ENCODE measurements around the gene GLO1. TPM values are rescaled to one million over a fixed set of nuclear protein-coding genes. Genes with fewer than 3 reads are reported as not detected.

GLO1 gene
- 31.6 and 32.6 TPM in 2 replicates for total RNA-seq
- 78.5 TPM for total RNA-seq (2013)
- 18.5 and 20.6 TPM in 2 replicates for polyA plus RNA-seq
- polyA minus RNA-seq = 20.3 and 24.9 TPM in 2 replicates

DNA sequence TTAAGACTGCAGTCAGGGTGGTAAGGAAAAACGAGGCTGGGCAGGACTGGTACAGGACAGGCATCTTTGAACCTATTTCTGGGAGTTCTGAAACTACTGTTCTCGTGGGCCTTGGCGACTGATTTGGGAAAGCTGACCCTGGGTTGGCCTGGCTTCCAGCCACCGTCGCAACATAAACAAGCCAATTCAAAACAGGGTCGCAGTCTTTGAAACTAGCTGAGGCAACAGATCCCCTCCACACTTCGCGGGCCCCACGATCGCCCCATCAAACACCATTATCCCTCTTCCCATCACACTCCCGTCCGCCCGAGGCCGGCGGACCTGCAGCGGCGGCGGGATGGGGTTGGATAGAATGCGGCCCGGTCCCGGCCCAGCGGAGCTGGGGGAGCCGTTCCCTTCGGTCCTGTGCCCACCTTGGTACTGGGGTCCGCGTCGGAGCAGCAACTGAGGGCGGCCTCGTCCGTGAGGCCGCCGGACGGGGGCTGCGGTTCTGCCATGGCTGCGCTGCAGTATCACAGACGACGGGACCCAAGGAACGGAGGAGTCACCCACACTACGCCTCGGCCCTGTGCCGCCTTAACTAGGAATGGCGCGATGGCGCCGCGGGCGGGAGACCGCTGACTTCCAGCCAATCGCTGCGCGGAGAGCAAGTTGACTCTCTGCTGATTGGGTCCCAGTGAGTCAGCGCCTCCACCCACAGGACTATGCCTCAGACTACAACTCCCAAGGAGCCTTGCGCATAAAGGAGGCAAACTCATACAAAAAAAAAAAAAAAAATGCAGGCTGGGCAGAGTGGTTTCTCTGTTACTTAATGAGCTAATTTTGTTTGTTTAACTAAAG, at the start of gene GLO1:
Gene GLO1, minus strand, starts transcription at position 588 of the 840 bp plus-strand sequence. Its CDS starts 91 bp downstream, at position 497.
- WGBS (ENCODE audit: insufficient coverage) = 2% methylated on average over 48 of the region's 53 CpGs
- POLR2A ChIA-PET = interaction anchor here (0.6 to 0.7 kb wide), 4 partner anchors 25 to 970 kb away, joined by 3 to 4 read pairs (median 3); no protein-coding TSS in a partner anchor
- Histone ChIP-seq H3K27ac (ENCODE audit: low read length in 2 of 2) (peak within 1 kb of the TSS; percentile 91 to 92), H3K79me2 (ENCODE audit: control insufficient read depth, insufficient read depth, low read length) (no peaks in the 10 kb centered on the region), H3K9me3 (ENCODE audit: control extremely low read depth in 1 of 3, control insufficient read depth in 2 of 3, insufficient read depth in 1 of 3, low read length in 2 of 3) (peaks cover 1 to 12% (median 8%) of the 10 kb centered on the region in 3 donors), H3K4me3 (ENCODE audit: control extremely low read depth in 1 of 5, extremely low read depth in 1 of 5, insufficient read depth in 1 of 5, low read depth in 2 of 5, low read length in 4 of 5) (peak within 1 kb of the TSS; percentile 52 to 92 (median 88)), H3K4me2 (replicated peaks; ENCODE audit: low read depth, low read length, poor library complexity, severe bottlenecking) (peak within 1 kb of the TSS; percentile 76), H3K27me3 (replicated peaks in 1 of 4; ENCODE audit: control extremely low read depth in 1 of 4, control insufficient read depth in 3 of 4, insufficient read depth in 4 of 4, low read length in 3 of 4) (peaks cover 0 to 6% (median 4%) of the 10 kb centered on the region in 4 experiments), H3K4me1 (ENCODE audit: control insufficient read depth in 2 of 2, insufficient read depth in 2 of 2, low read length in 2 of 2) (peaks cover 3 to 5% of the 10 kb centered on the region in 2 donors), H2AFZ (ENCODE audit: insufficient read depth, low read depth, low read length, poor library complexity, severe bottlenecking) (peak within 1 kb of the TSS; percentile 84), H4K20me1 (ENCODE audit: control insufficient read depth, insufficient read depth, low read length, poor library complexity, severe bottlenecking) (no peaks in the 10 kb centered on the region), H3K9ac (ENCODE audit: low read length) (peak within 1 kb of the TSS; percentile 77), H3K36me3 (replicated peaks in 1 of 2; ENCODE audit: control extremely low read depth in 1 of 2, control insufficient read depth in 1 of 2, extremely low read depth in 1 of 2, insufficient read depth in 2 of 2, low read length in 1 of 2) (peaks cover 0 to under 1% of the 10 kb centered on the region in 2 experiments)
- peak within 1 kb of the TSS; percentile 91 for H3K27ac Mint-ChIP-seq
- H3K27me3 Mint-ChIP-seq = peaks cover 12% of the 10 kb centered on the region
- peaks cover 20% of the 10 kb centered on the region for H3K4me1 Mint-ChIP-seq
- peak within 1 kb of the TSS; percentile 91 for H3K4me3 Mint-ChIP-seq
- DNase-seq (peak; percentile 96), ATAC-seq (ENCODE audit: low read depth) (peak; percentile 100)
- no peak for TF ChIP-seq EZH2 (IDR thresholded peaks at IDR 0.05; ENCODE audit: borderline replicate concordance, insufficient read depth, low read depth, low read length, poor library complexity, severe bottlenecking)
- TF ChIP-seq, protein P1, sequence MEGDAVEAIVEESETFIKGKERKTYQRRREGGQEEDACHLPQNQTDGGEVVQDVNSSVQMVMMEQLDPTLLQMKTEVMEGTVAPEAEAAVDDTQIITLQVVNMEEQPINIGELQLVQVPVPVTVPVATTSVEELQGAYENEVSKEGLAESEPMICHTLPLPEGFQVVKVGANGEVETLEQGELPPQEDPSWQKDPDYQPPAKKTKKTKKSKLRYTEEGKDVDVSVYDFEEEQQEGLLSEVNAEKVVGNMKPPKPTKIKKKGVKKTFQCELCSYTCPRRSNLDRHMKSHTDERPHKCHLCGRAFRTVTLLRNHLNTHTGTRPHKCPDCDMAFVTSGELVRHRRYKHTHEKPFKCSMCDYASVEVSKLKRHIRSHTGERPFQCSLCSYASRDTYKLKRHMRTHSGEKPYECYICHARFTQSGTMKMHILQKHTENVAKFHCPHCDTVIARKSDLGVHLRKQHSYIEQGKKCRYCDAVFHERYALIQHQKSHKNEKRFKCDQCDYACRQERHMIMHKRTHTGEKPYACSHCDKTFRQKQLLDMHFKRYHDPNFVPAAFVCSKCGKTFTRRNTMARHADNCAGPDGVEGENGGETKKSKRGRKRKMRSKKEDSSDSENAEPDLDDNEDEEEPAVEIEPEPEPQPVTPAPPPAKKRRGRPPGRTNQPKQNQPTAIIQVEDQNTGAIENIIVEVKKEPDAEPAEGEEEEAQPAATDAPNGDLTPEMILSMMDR (IDR thresholded peaks at IDR 0.05) = no peak
- intact Hi-C loops (cut with micrococcal nuclease) = loop anchor here (1.0 to 5.0 kb wide), 5 partner anchors 14 to 1270 kb away; partner anchors contain the start of genes BTBD9, CMTR1 and ZFAND3
- peaks cover 13% of the 10 kb centered on the region for H3K9me3 Mint-ChIP-seq (ENCODE audit: insufficient read depth)
- CTCF ChIA-PET = interaction anchor here (0.9 to 1.5 kb wide), 4 partner anchors 9 to 132 kb away, joined by 4 to 6 read pairs (median 4); no protein-coding TSS in a partner anchor

All from B cell (primary cell).